ENCODE measurements around the gene CASP14. TPM values are rescaled to one million over a fixed set of nuclear protein-coding genes. Genes with fewer than 3 reads are reported as not detected.
"Not testable (repeated sequence)": the region's sequence is repeated elsewhere in the genome, so short reads cannot be mapped to it uniquely, and the experiment has no call there.

The CASP14 gene
- total RNA-seq, 2 donors from 2014 or later = 0.54 TPM; not detected in 1

DNA sequence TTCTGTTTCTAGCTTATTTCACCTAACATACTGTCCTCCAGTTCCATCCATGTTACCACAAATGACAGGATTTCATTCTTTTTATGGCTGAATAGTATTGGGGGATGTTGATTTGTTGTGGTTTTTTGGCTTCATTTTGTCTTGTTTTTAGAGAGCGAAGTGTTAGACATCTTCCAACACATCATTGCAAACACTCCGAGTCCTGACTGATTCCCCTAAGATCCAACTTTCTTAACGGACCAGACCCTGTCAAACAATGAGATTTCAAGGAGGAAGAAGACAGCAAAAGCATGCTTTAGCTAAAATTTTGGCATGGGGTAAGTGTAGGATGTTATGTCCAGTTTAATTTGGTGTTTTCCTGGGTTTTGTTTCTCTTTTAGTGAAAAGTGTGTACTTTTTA is 3.8 kb upstream of the CASP14 start:
- Histone ChIP-seq H3K27me3 (replicated peaks; ENCODE audit: insufficient read depth) (no peaks in the 10 kb centered on the region), H3K9me3 (no peaks in the 10 kb centered on the region), H3K27ac (no peak overlapping the region), H3K4me1 (ENCODE audit: control insufficient read depth in 1 of 2, low read depth in 2 of 2) (no peaks in the 10 kb centered on the region), H3K4me3 (no peak overlapping the region), H3K36me3 (no peaks in the 10 kb centered on the region)
- DNase-seq (ENCODE audit: low spot score) (no peak), ATAC-seq (ENCODE audit: insufficient number of reproducible peaks, low FRiP score, low read depth) (no peak)
- TF ChIP-seq, protein P1, sequence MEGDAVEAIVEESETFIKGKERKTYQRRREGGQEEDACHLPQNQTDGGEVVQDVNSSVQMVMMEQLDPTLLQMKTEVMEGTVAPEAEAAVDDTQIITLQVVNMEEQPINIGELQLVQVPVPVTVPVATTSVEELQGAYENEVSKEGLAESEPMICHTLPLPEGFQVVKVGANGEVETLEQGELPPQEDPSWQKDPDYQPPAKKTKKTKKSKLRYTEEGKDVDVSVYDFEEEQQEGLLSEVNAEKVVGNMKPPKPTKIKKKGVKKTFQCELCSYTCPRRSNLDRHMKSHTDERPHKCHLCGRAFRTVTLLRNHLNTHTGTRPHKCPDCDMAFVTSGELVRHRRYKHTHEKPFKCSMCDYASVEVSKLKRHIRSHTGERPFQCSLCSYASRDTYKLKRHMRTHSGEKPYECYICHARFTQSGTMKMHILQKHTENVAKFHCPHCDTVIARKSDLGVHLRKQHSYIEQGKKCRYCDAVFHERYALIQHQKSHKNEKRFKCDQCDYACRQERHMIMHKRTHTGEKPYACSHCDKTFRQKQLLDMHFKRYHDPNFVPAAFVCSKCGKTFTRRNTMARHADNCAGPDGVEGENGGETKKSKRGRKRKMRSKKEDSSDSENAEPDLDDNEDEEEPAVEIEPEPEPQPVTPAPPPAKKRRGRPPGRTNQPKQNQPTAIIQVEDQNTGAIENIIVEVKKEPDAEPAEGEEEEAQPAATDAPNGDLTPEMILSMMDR (IDR thresholded peaks at IDR 0.05) = no peak

- H3K27ac ChIP-seq = no peak overlapping the region
- no peaks in the 10 kb centered on the region for H3K36me3 ChIP-seq
- H3K9me3 ChIP-seq = no peaks in the 10 kb centered on the region
- H3K27me3 ChIP-seq (replicated peaks; ENCODE audit: insufficient read depth) = no peaks in the 10 kb centered on the region
- ATAC-seq (ENCODE audit: insufficient number of reproducible peaks, low FRiP score, low read depth) = no peak
- TF ChIP-seq, protein P1 (IDR thresholded peaks at IDR 0.05) = no peak
- no peak for DNase-seq (ENCODE audit: low spot score)
- no peaks in the 10 kb centered on the region for H3K4me1 ChIP-seq (ENCODE audit: control insufficient read depth in 1 of 2, low read depth in 2 of 2)
- no peak overlapping the region for H3K4me3 ChIP-seq
Measured at GRCh38 chr19:15047680-15048079, 1.6 kb upstream of the CASP14 start.

DNA sequence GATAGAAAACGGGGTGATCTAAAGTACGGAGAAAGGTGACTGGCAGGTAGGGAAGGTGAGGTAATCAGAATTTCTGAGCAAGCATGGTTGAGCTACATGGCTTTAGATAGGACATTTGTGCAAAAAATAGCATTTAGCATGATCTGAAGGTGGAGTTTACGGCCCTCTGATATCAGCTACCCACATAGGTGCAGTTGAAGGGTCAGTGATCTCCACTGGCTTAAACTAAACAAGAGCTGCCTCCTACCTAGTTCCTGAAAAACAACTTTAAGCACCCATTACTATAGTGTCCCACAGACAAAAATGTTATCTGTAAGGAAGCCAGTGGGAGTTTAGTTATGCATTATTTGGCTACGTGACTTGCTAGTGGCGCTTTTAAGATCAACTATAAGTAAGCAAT is 1.2 kb upstream of the CASP14 start:
- ATAC-seq (ENCODE audit: insufficient number of reproducible peaks, low FRiP score, low read depth) (no peak), DNase-seq (ENCODE audit: low spot score) (no peak)
- Histone ChIP-seq H3K4me1 (ENCODE audit: control insufficient read depth in 1 of 2, low read depth in 2 of 2) (no peaks in the 10 kb centered on the region), H3K9me3 (no peaks in the 10 kb centered on the region), H3K36me3 (no peaks in the 10 kb centered on the region), H3K27ac (no peak overlapping the region), H3K27me3 (replicated peaks; ENCODE audit: insufficient read depth) (no peaks in the 10 kb centered on the region), H3K4me3 (no peak overlapping the region)
- TF ChIP-seq, protein P1 (IDR thresholded peaks at IDR 0.05) = no peak

- no peaks in the 10 kb centered on the region for H3K27me3 ChIP-seq (replicated peaks; ENCODE audit: insufficient read depth)
- H3K9me3 ChIP-seq = no peaks in the 10 kb centered on the region
- H3K4me1 ChIP-seq (ENCODE audit: control insufficient read depth in 1 of 2, low read depth in 2 of 2) = no peaks in the 10 kb centered on the region
- no peak overlapping the region for H3K4me3 ChIP-seq
- ATAC-seq (ENCODE audit: insufficient number of reproducible peaks, low FRiP score, low read depth) (no peak), DNase-seq (ENCODE audit: low spot score) (no peak)
- no peaks in the 10 kb centered on the region for H3K36me3 ChIP-seq
- no peak overlapping the region for H3K27ac ChIP-seq
- TF ChIP-seq, protein P1 (IDR thresholded peaks at IDR 0.05) = no peak
Measured at GRCh38 chr19:15050639-15051038, 1.4 kb downstream of the CASP14 start.

GRCh38 chr19:15062036-15062435 is 12.8 kb downstream of the CASP14 start:
- DNase-seq (ENCODE audit: low spot score) (no peak), ATAC-seq (ENCODE audit: insufficient number of reproducible peaks, low FRiP score, low read depth) (no peak)
- H3K27me3 ChIP-seq (replicated peaks; ENCODE audit: insufficient read depth) = no peaks in the 10 kb centered on the region
- TF ChIP-seq, protein P1 (IDR thresholded peaks at IDR 0.05) = no peak
- no peaks in the 10 kb centered on the region for H3K4me1 ChIP-seq (ENCODE audit: control insufficient read depth in 1 of 2, low read depth in 2 of 2)
- no peaks in the 10 kb centered on the region for H3K9me3 ChIP-seq
- no peaks in the 10 kb centered on the region for H3K36me3 ChIP-seq
- H3K4me3 ChIP-seq = no peak overlapping the region
- no peak overlapping the region for H3K27ac ChIP-seq

- not testable (repeated sequence) for DNase-seq (ENCODE audit: low spot score); H3K9me3 ChIP-seq; ATAC-seq (ENCODE audit: insufficient number of reproducible peaks, low FRiP score, low read depth); H3K27me3 ChIP-seq (replicated peaks; ENCODE audit: insufficient read depth); H3K27ac ChIP-seq; H3K36me3 ChIP-seq; H3K4me1 ChIP-seq (ENCODE audit: control insufficient read depth in 1 of 2, low read depth in 2 of 2); H3K4me3 ChIP-seq
Measured at GRCh38 chr19:15070386-15070785, 21.1 kb downstream of the CASP14 start.
